NCI-H774 (cell line): ENCODE measurements around the gene DPYSL5.

Experiments used
- DNase-seq: peaks from one replicate; lab custom pipeline; 2025; lab: John Stamatoyannopoulos, UW

DPYSL5 gene

GRCh38 chr2:26846334-26847306 lies 1.3 kb upstream of the DPYSL5 start:
- peak; percentile 61 for DNase-seq

GRCh38 chr2:26847307-26847654 lies 651 bp upstream of the DPYSL5 start:
- peak; percentile 28 for DNase-seq

- peak; percentile 51 for DNase-seq
Measured at GRCh38 chr2:26848336-26849055, 564 bp downstream of the DPYSL5 start.

GRCh38 chr2:26849056-26849999 lies 1.4 kb downstream of the DPYSL5 start:
- peak; percentile 15 for DNase-seq

GRCh38 chr2:26850000-26850431 lies 2.1 kb downstream of the DPYSL5 start:
- no peak for DNase-seq

DNA sequence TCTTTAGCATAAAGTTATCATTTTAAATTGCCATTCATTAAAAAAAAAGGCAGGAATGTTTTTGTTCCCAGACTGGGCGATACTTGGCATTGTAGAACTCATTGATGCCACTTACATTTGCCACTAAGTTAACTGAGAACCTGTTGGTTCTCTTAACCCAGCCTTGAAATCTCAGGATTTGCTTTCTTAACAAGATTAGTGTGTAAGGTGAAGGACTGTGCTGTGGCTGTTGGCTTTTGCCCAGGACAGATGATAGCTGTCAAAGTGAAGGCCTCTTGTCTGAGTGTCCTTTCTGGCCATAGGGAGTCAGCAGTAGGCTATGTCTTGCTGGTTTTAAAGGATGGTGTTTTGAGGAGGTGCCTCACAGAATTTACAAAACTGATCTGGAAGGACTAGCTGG lies 2.6 kb downstream of the DPYSL5 start:
- no peak for DNase-seq

GRCh38 chr2:26852405-26853306 lies 4.7 kb downstream of the DPYSL5 start:
- DNase-seq: no peak

- DNase-seq: no peak
Measured at GRCh38 chr2:26853751-26854150, 5.8 kb downstream of the DPYSL5 start.

- DNase-seq: no peak
Measured at GRCh38 chr2:26854283-26854827, 6.4 kb downstream of the DPYSL5 start.

DNA sequence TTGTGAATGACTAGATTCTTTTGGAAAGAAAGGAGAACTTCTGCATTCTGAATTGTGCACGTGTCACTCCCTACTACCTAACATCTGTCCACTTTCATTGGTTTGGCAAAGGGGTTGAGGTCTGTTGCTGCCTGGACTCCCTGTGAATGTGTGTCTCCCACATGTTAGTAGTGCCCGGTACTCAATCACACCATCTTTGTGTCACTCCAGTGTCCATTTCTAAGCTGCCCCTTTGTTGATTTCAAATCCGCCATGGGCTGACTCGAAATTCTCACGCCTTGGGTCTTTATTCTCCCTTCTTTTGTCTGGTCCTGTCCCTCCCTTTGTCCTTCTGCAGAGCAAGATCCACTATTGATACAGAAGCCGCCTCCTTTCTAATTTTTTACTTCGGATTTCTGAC lies 7.5 kb downstream of the DPYSL5 start:
- DNase-seq: no peak

DNA sequence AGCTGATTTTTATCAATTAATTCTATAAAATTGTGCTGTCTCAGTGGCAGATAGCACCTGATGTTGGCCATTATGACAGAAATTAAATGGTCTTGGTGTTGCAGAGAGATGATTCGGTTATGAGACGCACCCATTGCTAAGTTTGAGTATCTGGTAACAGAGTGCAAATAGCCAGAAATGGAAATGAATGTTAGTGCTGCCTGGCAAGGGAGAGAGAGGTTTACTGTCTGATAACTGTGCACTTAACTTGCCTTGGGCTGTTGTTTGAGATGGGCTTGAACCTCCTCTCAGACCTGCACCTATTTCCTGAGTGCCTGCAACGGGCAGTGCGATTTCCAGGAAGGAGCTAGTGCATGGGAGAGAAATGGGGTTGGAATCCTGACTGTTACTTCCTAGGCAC lies 11.7 kb downstream of the DPYSL5 start:
- DNase-seq: no peak

GRCh38 chr2:26860211-26860850 lies 12.4 kb downstream of the DPYSL5 start:
- no peak for DNase-seq

DNA sequence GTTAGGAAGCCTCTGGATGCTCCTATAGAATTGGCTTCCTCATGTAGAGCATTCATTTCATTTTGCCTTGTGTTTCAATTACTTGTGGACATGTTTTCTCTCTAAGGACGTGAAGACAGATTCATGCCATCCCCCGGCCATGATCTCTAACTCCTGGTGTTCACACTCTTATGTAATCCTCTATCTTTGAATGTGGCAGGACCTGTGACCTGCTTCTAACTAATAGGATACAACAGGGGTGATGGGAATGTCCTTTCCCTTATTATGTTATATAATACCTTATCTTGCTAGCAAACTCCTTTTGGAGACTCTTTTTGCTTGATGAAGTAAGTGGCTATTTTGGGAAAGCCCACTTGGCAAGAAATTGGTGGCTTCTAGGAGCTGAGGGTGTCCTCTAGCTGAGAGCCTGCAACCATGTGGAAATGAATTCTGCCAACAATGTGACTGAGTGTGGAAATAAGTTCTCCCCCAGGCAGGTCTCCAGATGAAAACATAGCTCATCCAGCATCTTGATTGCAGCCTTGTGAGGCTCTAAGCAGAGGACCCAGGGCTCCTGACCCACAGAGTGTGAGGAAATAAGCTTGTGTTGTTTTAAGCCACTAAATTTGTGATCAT lies 13.8 kb downstream of the DPYSL5 start:
- DNase-seq: no peak

DNA sequence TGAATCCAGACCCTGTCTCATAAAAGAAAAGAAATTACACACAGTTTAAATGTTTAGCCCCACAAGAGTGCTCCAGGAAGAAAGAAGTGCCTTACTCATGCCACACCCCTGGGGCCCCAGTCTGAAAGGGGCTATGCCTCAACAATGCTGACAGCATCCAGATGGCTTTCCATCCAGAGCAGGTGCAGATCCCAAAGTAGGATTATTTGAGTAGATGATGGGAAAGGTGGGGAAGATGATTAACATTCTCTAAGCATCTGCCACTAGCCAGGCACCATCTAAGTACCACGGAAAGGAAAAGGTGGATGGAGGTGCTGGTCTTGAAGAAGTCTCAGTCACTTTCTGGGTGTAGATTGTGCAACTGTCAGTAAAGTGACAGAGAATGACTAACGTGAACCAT lies 16.3 kb downstream of the DPYSL5 start:
- no peak for DNase-seq

DNA sequence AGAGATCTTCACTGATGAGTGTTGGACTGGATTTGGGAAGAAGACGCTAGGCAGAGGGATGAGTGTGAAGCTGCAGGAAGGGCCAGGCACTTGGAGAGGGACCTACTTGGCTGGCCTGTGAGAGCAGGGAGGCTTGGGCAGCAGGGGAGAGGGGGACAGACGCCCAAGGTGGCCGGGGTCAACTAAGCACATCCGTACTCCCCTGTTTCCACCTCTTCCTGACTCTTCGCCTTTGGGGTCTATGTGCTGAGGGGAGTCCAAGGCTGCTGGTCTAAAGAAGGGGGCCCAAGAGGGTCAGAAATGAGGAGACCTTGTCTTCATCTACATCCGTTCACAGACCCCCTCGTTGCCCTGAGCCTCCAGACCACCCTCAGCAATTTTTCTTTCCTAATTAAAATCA lies 16.7 kb downstream of the DPYSL5 start:
- no peak for DNase-seq

GRCh38 chr2:26870585-26871095 lies 22.7 kb downstream of the DPYSL5 start:
- no peak for DNase-seq

GRCh38 chr2:26873286-26873983 lies 25.5 kb downstream of the DPYSL5 start:
- no peak for DNase-seq

DNA sequence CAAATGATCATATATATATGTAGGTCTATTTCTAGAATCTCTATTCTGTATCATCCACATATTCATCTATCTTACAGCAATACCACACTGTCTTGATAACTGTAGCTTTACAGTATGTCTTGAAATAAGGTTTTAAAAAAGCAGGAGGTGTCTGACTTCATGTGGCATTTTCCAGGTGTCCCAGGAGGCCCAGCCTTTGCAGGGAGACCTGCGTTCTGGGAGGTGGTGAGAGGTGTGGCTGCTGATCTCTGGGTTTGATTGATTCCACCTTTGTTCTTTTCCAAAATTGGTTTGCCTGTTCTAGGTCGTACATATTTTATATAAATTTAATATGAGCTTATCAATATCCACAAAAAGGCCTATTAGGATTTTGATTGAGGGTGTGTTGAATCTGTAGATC lies 26.6 kb downstream of the DPYSL5 start:
- DNase-seq: no peak

- DNase-seq: no peak
Measured at GRCh38 chr2:26875065-26875634, 27.2 kb downstream of the DPYSL5 start.
